Trophoblast cell (in vitro differentiated cells and primary cell): ENCODE data around the gene FAM83G.
"Not testable (repeated sequence)": the region's sequence is repeated elsewhere in the genome, so short reads cannot be mapped to it uniquely, and the experiment has no call there.

Experiments used
- DNase-seq, 2 donors: peaks; one replicate each; pipeline ENCODE4 v3.0.0-alpha.2; 2016
- H2AFZ ChIP-seq: 2 replicates; pipeline ENCODE4 v1.6.1; 2013; ENCODE audit warnings: low read length, moderate library complexity, mild to moderate bottlenecking; ENCODE audit not compliant: insufficient read depth, poor library complexity
- H2AK5ac ChIP-seq: 2 replicates; pipeline ENCODE4 v1.6.1; 2013; ENCODE audit warnings: mild to moderate bottlenecking, low read length
- H2BK120ac ChIP-seq: 2 replicates; pipeline ENCODE4 v1.6.1; 2013; ENCODE audit warnings: low read length, mild to moderate bottlenecking, moderate library complexity; ENCODE audit not compliant: insufficient read depth, poor library complexity
- H2BK12ac ChIP-seq: 2 replicates; pipeline ENCODE4 v1.6.1; 2013; ENCODE audit warnings: mild to moderate bottlenecking, low read length, moderate library complexity
- H2BK5ac ChIP-seq: 2 replicates; pipeline ENCODE4 v1.6.1; 2013; ENCODE audit warnings: low read length, low read depth, moderate library complexity, mild to moderate bottlenecking; ENCODE audit not compliant: poor library complexity
- H3K14ac ChIP-seq: 2 replicates; pipeline ENCODE4 v1.6.1; 2013; ENCODE audit warnings: mild to moderate bottlenecking, low read length
- H3K18ac ChIP-seq: 2 replicates; pipeline ENCODE4 v1.6.1; 2013; ENCODE audit warnings: mild to moderate bottlenecking, low read length
- H3K23ac ChIP-seq: 2 replicates; pipeline ENCODE4 v1.6.1; 2013; ENCODE audit warnings: low read length
- H3K27ac ChIP-seq: 2 replicates; pipeline ENCODE4 v1.5.1; 2013; ENCODE audit warnings: low read depth, mild to moderate bottlenecking, inconsistent platforms, low read length, moderate library complexity
- H3K27me3 ChIP-seq: 2 replicates; pipeline ENCODE4 v1.6.1; 2013; ENCODE audit warnings: inconsistent platforms, mild to moderate bottlenecking, low read length, moderate library complexity; ENCODE audit not compliant: insufficient read depth
- H3K36me3 ChIP-seq, 2 experiments: 1 replicate in 1 of 2; 2 replicates in 1 of 2; pipeline ENCODE4 v1.6.1; 2013; ENCODE audit warnings: low read length in 2 of 2, mild to moderate bottlenecking in 2 of 2, moderate library complexity in 1 of 2; ENCODE audit not compliant: insufficient read depth in 2 of 2, control insufficient read depth in 1 of 2
- H3K4ac ChIP-seq: 2 replicates; pipeline ENCODE4 v1.6.1; 2013; ENCODE audit warnings: low read depth, mild to moderate bottlenecking, low read length, moderate library complexity
- H3K4me1 ChIP-seq, 2 experiments: 1 replicate in 1 of 2; 2 replicates in 1 of 2; pipeline ENCODE4 v1.6.1; 2013; ENCODE audit warnings: low read length in 2 of 2, mild to moderate bottlenecking in 2 of 2, moderate library complexity in 1 of 2; ENCODE audit not compliant: insufficient read depth in 2 of 2, control insufficient read depth in 1 of 2
- H3K4me2 ChIP-seq: 2 replicates; pipeline ENCODE4 v1.6.1; 2013; ENCODE audit warnings: inconsistent platforms, mild to moderate bottlenecking, low read length, moderate library complexity
- H3K4me3 ChIP-seq: 2 replicates; pipeline ENCODE4 v1.5.1; 2013; ENCODE audit warnings: mild to moderate bottlenecking, low read depth, low read length, inconsistent platforms
- H3K79me1 ChIP-seq: one replicate; pipeline ENCODE4 v1.6.1; 2013; ENCODE audit warnings: low read length
- H3K79me2 ChIP-seq: 2 replicates; pipeline ENCODE4 v1.6.1; 2013; ENCODE audit warnings: low read length, mild to moderate bottlenecking; ENCODE audit not compliant: control insufficient read depth, insufficient read depth, poor library complexity
- H3K9ac ChIP-seq: 2 replicates; pipeline ENCODE4 v1.6.1; 2013; ENCODE audit warnings: mild to moderate bottlenecking, low read length
- H3K9me3 ChIP-seq: 2 replicates; pipeline ENCODE4 v1.6.1; 2013; ENCODE audit warnings: low read depth, mild to moderate bottlenecking, control low read depth, inconsistent platforms, low read length; ENCODE audit not compliant: insufficient read depth
- H4K12ac ChIP-seq: 2 replicates; pipeline ENCODE4 v1.6.1; 2013; ENCODE audit warnings: low read depth, mild to moderate bottlenecking, low read length, moderate library complexity
- H4K8ac ChIP-seq: 2 replicates; pipeline ENCODE4 v1.6.1; 2013; ENCODE audit warnings: low read depth, mild to moderate bottlenecking, low read length, moderate library complexity
- H4K91ac ChIP-seq: one replicate; pipeline ENCODE4 v1.6.1; 2013; ENCODE audit warnings: low read depth, mild to moderate bottlenecking, low read length, moderate library complexity
- WGBS: extraction: QIAGEN DNeasy Blood & Tissue Kit; methylation state at CpG from one replicate; pipeline ENCODE4 v1.1.7; 2013; ENCODE audit warnings: missing lambda C conversion rate; ENCODE audit not compliant: insufficient read length, insufficient coverage; ENCODE audit errors: extremely low coverage; 5-methylcytosine and 5-hydroxymethylcytosine counted together

FAM83G gene

DNA sequence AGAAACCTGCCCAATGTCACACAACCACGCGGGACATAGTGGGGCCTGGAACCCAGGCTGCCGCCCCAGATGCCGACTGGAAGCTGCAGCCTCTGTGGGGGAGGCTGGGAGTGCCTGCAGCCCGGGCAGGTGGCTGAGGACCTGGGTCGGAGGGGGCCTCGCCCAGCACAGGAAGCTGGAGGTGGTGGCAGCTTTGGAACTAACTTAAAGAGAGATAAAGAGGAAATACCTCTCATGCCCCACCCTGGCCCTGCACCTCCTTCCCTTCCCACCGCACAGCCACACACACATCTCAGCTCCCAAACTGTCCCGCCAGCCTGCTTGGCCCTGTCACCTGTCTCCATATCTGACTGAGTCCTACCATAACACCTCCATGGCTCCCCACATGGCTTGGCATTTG, 35.8 kb upstream of the FAM83G start:
- H4K12ac ChIP-seq, H3K9ac ChIP-seq, H3K79me1 ChIP-seq, DNase-seq, H2BK5ac ChIP-seq, H2AFZ ChIP-seq, H2BK12ac ChIP-seq, H3K36me3 ChIP-seq, H3K23ac ChIP-seq, H3K18ac ChIP-seq, H4K8ac ChIP-seq, H3K14ac ChIP-seq, H3K4ac ChIP-seq, H3K79me2 ChIP-seq, H3K9me3 ChIP-seq, H3K27ac ChIP-seq, H3K4me2 ChIP-seq, H4K91ac ChIP-seq, H2BK120ac ChIP-seq, H2AK5ac ChIP-seq, H3K4me3 ChIP-seq, H3K27me3 ChIP-seq, H3K4me1 ChIP-seq: not testable (repeated sequence)
- WGBS, result no CpG with 5 or more reads among the region's 9 CpGs

DNA sequence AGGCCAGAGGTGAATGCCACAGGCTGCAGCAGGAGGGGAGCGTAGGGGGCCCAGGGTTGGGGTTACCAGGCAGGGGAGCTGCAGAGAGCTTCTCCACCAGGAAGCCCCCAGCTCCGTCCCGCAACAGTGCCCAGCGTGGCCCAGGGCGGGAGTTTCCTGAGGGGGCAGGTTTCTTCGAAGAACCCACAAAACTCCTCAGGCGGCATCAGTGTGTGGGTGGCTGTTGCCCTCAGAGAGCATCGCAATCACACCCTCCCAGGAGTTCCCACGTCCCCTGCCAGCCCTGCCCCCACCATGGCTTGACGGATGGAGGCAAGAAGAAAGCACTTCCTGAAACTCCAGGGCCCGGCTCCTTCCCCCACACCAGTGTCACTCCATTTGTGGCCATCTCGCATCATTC, 34.2 kb upstream of the FAM83G start:
- H3K9ac ChIP-seq, H3K23ac ChIP-seq, H3K9me3 ChIP-seq, H2AK5ac ChIP-seq, H3K36me3 ChIP-seq, H3K4me3 ChIP-seq, H4K12ac ChIP-seq, H3K14ac ChIP-seq, H2BK12ac ChIP-seq, H4K8ac ChIP-seq, H2AFZ ChIP-seq, H2BK120ac ChIP-seq, H3K79me2 ChIP-seq, H4K91ac ChIP-seq, H3K18ac ChIP-seq, H3K4ac ChIP-seq, H3K4me1 ChIP-seq, DNase-seq, H3K27me3 ChIP-seq, H3K79me1 ChIP-seq, H3K4me2 ChIP-seq, H2BK5ac ChIP-seq, H3K27ac ChIP-seq: not testable (repeated sequence)
- WGBS, result no CpG with 5 or more reads among the region's 12 CpGs

DNA sequence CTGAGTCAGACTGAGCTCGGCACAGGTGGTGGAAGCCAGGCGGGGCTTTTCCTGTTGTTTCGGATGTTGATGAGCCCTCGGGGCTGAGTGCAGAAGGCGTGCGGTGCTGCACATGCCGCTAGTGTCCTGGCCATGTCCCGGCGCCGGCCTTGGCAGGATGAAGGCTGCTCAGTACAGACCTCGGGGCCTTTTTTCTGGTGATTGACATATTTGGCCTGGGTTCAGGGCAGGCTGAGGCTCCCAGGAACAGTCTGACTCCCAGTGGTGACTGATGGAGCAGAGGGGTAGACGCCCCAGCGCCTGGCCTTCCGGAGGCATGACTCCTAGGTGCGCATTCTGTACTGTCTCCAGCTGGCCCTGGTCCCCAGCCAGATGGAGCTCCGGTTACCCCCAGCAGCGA, 33.4 kb upstream of the FAM83G start:
- not testable (repeated sequence) for H2BK5ac ChIP-seq, H3K27me3 ChIP-seq, H3K27ac ChIP-seq, H3K9me3 ChIP-seq, H4K12ac ChIP-seq, H3K79me2 ChIP-seq, H3K18ac ChIP-seq, H2AFZ ChIP-seq, H3K4me3 ChIP-seq, H3K23ac ChIP-seq, H3K4me1 ChIP-seq, H4K91ac ChIP-seq, H3K4ac ChIP-seq, H3K4me2 ChIP-seq, H2BK12ac ChIP-seq, H3K14ac ChIP-seq, H3K9ac ChIP-seq, H3K79me1 ChIP-seq, H4K8ac ChIP-seq, DNase-seq, H2AK5ac ChIP-seq, H3K36me3 ChIP-seq, H2BK120ac ChIP-seq
- WGBS, result no CpG with 5 or more reads among the region's 17 CpGs

DNA sequence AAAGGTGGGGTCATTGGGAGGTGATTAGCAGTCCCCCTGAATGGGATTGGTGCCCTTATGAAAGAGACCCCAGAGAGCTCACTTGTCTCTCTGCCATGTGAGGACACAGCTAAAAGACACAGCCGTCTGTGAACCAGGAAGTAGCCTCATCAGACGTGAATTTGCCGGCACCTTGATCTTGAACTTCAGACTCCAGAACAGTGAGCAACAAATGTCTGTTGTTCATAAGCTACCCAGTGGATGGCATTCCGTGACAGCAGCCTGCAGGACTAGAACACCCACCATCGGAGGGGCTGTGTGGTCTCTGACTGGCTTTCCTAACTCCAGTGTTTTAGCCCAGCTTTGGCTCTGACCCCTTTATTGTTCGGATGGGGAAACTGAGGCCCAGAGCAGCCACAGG, 33.0 kb upstream of the FAM83G start:
- not testable (repeated sequence) for H3K4me3 ChIP-seq, H3K14ac ChIP-seq, H3K4ac ChIP-seq, H2BK5ac ChIP-seq, H4K91ac ChIP-seq, H2BK12ac ChIP-seq, H3K4me1 ChIP-seq, H2AFZ ChIP-seq, H3K9me3 ChIP-seq, H4K12ac ChIP-seq, H3K36me3 ChIP-seq, H3K18ac ChIP-seq, DNase-seq, H3K23ac ChIP-seq, H4K8ac ChIP-seq, H2AK5ac ChIP-seq, H2BK120ac ChIP-seq, H3K27me3 ChIP-seq, H3K79me1 ChIP-seq, H3K4me2 ChIP-seq, H3K27ac ChIP-seq, H3K79me2 ChIP-seq, H3K9ac ChIP-seq
- WGBS, result no CpG with 5 or more reads among the region's 6 CpGs
